OCI-M2 (cell line): Measurements from ENCODE around the gene NPC1.
A peak's percentile ranks its signal among the peaks of the same experiment; 100 is the strongest.
"Not testable (repeated sequence)": the region's sequence is repeated elsewhere in the genome, so short reads cannot be mapped to it uniquely, and the experiment has no call there.

Source experiments
- DNase-seq: peaks from one replicate; lab custom pipeline; 2025; ENCODE audit not compliant: unreplicated experiment; lab: John Stamatoyannopoulos, UW

NPC1 gene

GRCh38 chr18:23586249-23587196, at the start of gene NPC1:
Gene NPC1, minus strand, starts transcription at chr18:23586506. Its CDS starts 163 bp downstream, at chr18:23586343.
- DNase-seq, result peak; percentile 19

- no peak for DNase-seq
Observed at GRCh38 chr18:23636071-23636399, 49.7 kb upstream of the NPC1 start.

GRCh38 chr18:23635283-23636070, 49.2 kb upstream of the NPC1 start:
- no peak for DNase-seq

- no peak for DNase-seq
Observed at GRCh38 chr18:23634692-23635091, 48.4 kb upstream of the NPC1 start.

GRCh38 chr18:23632615-23633014, 46.3 kb upstream of the NPC1 start:
- no peak for DNase-seq

- no peak for DNase-seq
Observed at GRCh38 chr18:23631746-23632145, 45.4 kb upstream of the NPC1 start.

GRCh38 chr18:23631312-23631711, 45.0 kb upstream of the NPC1 start:
- no peak for DNase-seq

GRCh38 chr18:23629444-23629946, 43.2 kb upstream of the NPC1 start:
- no peak for DNase-seq

GRCh38 chr18:23627970-23628369, 41.7 kb upstream of the NPC1 start:
- DNase-seq, result no peak

- DNase-seq, result no peak
Observed at GRCh38 chr18:23627321-23627720, 41.0 kb upstream of the NPC1 start.

- DNase-seq, result no peak
Observed at GRCh38 chr18:23626451-23627279, 40.4 kb upstream of the NPC1 start.

GRCh38 chr18:23623040-23623439, 36.7 kb upstream of the NPC1 start:
- DNase-seq, result no peak

- no peak for DNase-seq
Observed at GRCh38 chr18:23619388-23619881, 33.1 kb upstream of the NPC1 start.

GRCh38 chr18:23618862-23619387, 32.6 kb upstream of the NPC1 start:
- DNase-seq, result no peak

- DNase-seq, result no peak
Observed at GRCh38 chr18:23617412-23618014, 31.2 kb upstream of the NPC1 start.

- DNase-seq, result no peak
Observed at GRCh38 chr18:23616258-23616657, 30.0 kb upstream of the NPC1 start.

- DNase-seq, result no peak
Observed at GRCh38 chr18:23614891-23615290, 28.6 kb upstream of the NPC1 start.

- no peak for DNase-seq
Observed at GRCh38 chr18:23614413-23614812, 28.1 kb upstream of the NPC1 start.

- DNase-seq, result not testable (repeated sequence)
Observed at GRCh38 chr18:23613091-23613475, 26.8 kb upstream of the NPC1 start.

GRCh38 chr18:23612434-23613090, 26.3 kb upstream of the NPC1 start:
- DNase-seq, result no peak
